ENCODE data around the gene KRTAP23-1. TPM values are rescaled to one million over a fixed set of nuclear protein-coding genes. Genes with fewer than 3 reads are reported as not detected.

Gene KRTAP23-1
- polyA plus RNA-seq, 2 of the 4 experiments (the other 2 are of a cell fraction), result not detected

Small RNA genes within 50 kb of the gene (small RNA-seq; reads per million reads assigned to genes)
- gene KRTAP23-1 (0 reads per million in 6 experiments), gene MIR4327 (0 reads per million in 6 experiments)

Other genes with a start within 250 kb of the KRTAP23-1 start
- gene CLDN17, start 181.8 kb downstream of the KRTAP23-1 start, polyA plus RNA-seq (2011; rRNA removed), result not detected in 2 replicates
- not detected in 3 replicates for gene CLDN17, start 181.8 kb downstream of the KRTAP23-1 start, polyA plus RNA-seq (2017; fragmentation: RNase III; extraction: RNeasy Plus Mini Kit Qiagen cat#74134 plus additional on column Dnase treatment)
- not detected in 2 replicates for gene CLDN8, start 132.5 kb downstream of the KRTAP23-1 start, polyA plus RNA-seq (2011; rRNA removed)
- gene CLDN8, start 132.5 kb downstream of the KRTAP23-1 start, polyA plus RNA-seq (2017; fragmentation: RNase III; extraction: RNeasy Plus Mini Kit Qiagen cat#74134 plus additional on column Dnase treatment), result not detected in 3 replicates
- gene KRTAP24-1, start 65.7 kb downstream of the KRTAP23-1 start, polyA plus RNA-seq (2011; rRNA removed), result not detected in 2 replicates
- gene KRTAP24-1, start 65.7 kb downstream of the KRTAP23-1 start, polyA plus RNA-seq (2017; fragmentation: RNase III; extraction: RNeasy Plus Mini Kit Qiagen cat#74134 plus additional on column Dnase treatment), result not detected in 3 replicates
- gene KRTAP25-1, start 59.1 kb downstream of the KRTAP23-1 start, polyA plus RNA-seq (2011; rRNA removed), result not detected in 2 replicates
- not detected in 3 replicates for gene KRTAP25-1, start 59.1 kb downstream of the KRTAP23-1 start, polyA plus RNA-seq (2017; fragmentation: RNase III; extraction: RNeasy Plus Mini Kit Qiagen cat#74134 plus additional on column Dnase treatment)
- not detected in 2 replicates for gene KRTAP26-1, start 28.3 kb downstream of the KRTAP23-1 start, polyA plus RNA-seq (2011; rRNA removed)
- gene KRTAP26-1, start 28.3 kb downstream of the KRTAP23-1 start, polyA plus RNA-seq (2017; fragmentation: RNase III; extraction: RNeasy Plus Mini Kit Qiagen cat#74134 plus additional on column Dnase treatment), result not detected in 3 replicates
- gene KRTAP27-1, start 10.9 kb downstream of the KRTAP23-1 start, polyA plus RNA-seq (2011; rRNA removed), result not detected in 2 replicates
- not detected in 3 replicates for gene KRTAP27-1, start 10.9 kb downstream of the KRTAP23-1 start, polyA plus RNA-seq (2017; fragmentation: RNase III; extraction: RNeasy Plus Mini Kit Qiagen cat#74134 plus additional on column Dnase treatment)
- gene KRTAP13-2, start 23.7 kb upstream of the KRTAP23-1 start, polyA plus RNA-seq (2011; rRNA removed), result not detected in 2 replicates
- not detected in 3 replicates for gene KRTAP13-2, start 23.7 kb upstream of the KRTAP23-1 start, polyA plus RNA-seq (2017; fragmentation: RNase III; extraction: RNeasy Plus Mini Kit Qiagen cat#74134 plus additional on column Dnase treatment)
- gene KRTAP13-1, start 47.4 kb upstream of the KRTAP23-1 start, polyA plus RNA-seq (2011; rRNA removed), result not detected in 2 replicates
- not detected in 3 replicates for gene KRTAP13-1, start 47.4 kb upstream of the KRTAP23-1 start, polyA plus RNA-seq (2017; fragmentation: RNase III; extraction: RNeasy Plus Mini Kit Qiagen cat#74134 plus additional on column Dnase treatment)
- gene KRTAP13-3, start 77.3 kb upstream of the KRTAP23-1 start, polyA plus RNA-seq (2011; rRNA removed), result not detected in 2 replicates
- not detected in 3 replicates for gene KRTAP13-3, start 77.3 kb upstream of the KRTAP23-1 start, polyA plus RNA-seq (2017; fragmentation: RNase III; extraction: RNeasy Plus Mini Kit Qiagen cat#74134 plus additional on column Dnase treatment)
- gene KRTAP13-4, start 81.6 kb upstream of the KRTAP23-1 start, polyA plus RNA-seq (2011; rRNA removed), result not detected in 2 replicates
- not detected in 3 replicates for gene KRTAP13-4, start 81.6 kb upstream of the KRTAP23-1 start, polyA plus RNA-seq (2017; fragmentation: RNase III; extraction: RNeasy Plus Mini Kit Qiagen cat#74134 plus additional on column Dnase treatment)
- gene KRTAP15-1, start 91.7 kb upstream of the KRTAP23-1 start, polyA plus RNA-seq (2011; rRNA removed), result not detected in 2 replicates
- gene KRTAP15-1, start 91.7 kb upstream of the KRTAP23-1 start, polyA plus RNA-seq (2017; fragmentation: RNase III; extraction: RNeasy Plus Mini Kit Qiagen cat#74134 plus additional on column Dnase treatment), result not detected in 3 replicates
- gene KRTAP19-1, start 131.8 kb upstream of the KRTAP23-1 start, polyA plus RNA-seq (2011; rRNA removed), result not detected in 2 replicates
- not detected in 3 replicates for gene KRTAP19-1, start 131.8 kb upstream of the KRTAP23-1 start, polyA plus RNA-seq (2017; fragmentation: RNase III; extraction: RNeasy Plus Mini Kit Qiagen cat#74134 plus additional on column Dnase treatment)
- gene KRTAP19-2, start 138.8 kb upstream of the KRTAP23-1 start, polyA plus RNA-seq (2011; rRNA removed), result not detected in 2 replicates
- not detected in 3 replicates for gene KRTAP19-2, start 138.8 kb upstream of the KRTAP23-1 start, polyA plus RNA-seq (2017; fragmentation: RNase III; extraction: RNeasy Plus Mini Kit Qiagen cat#74134 plus additional on column Dnase treatment)
- gene KRTAP19-3, start 143.4 kb upstream of the KRTAP23-1 start, polyA plus RNA-seq (2011; rRNA removed), result not detected in 2 replicates
- not detected in 3 replicates for gene KRTAP19-3, start 143.4 kb upstream of the KRTAP23-1 start, polyA plus RNA-seq (2017; fragmentation: RNase III; extraction: RNeasy Plus Mini Kit Qiagen cat#74134 plus additional on column Dnase treatment)
- gene KRTAP19-4, start 148.6 kb upstream of the KRTAP23-1 start, polyA plus RNA-seq (2011; rRNA removed), result not detected in 2 replicates
- gene KRTAP19-4, start 148.6 kb upstream of the KRTAP23-1 start, polyA plus RNA-seq (2017; fragmentation: RNase III; extraction: RNeasy Plus Mini Kit Qiagen cat#74134 plus additional on column Dnase treatment), result not detected in 3 replicates
- not detected in 2 replicates for gene KRTAP19-5, start 153.5 kb upstream of the KRTAP23-1 start, polyA plus RNA-seq (2011; rRNA removed)
- gene KRTAP19-5, start 153.5 kb upstream of the KRTAP23-1 start, polyA plus RNA-seq (2017; fragmentation: RNase III; extraction: RNeasy Plus Mini Kit Qiagen cat#74134 plus additional on column Dnase treatment), result not detected in 3 replicates
- gene KRTAP19-6, start 193.3 kb upstream of the KRTAP23-1 start, polyA plus RNA-seq (2011; rRNA removed), result not detected in 2 replicates
- gene KRTAP19-6, start 193.3 kb upstream of the KRTAP23-1 start, polyA plus RNA-seq (2017; fragmentation: RNase III; extraction: RNeasy Plus Mini Kit Qiagen cat#74134 plus additional on column Dnase treatment), result not detected in 3 replicates
- not detected in 2 replicates for gene KRTAP19-7, start 212.7 kb upstream of the KRTAP23-1 start, polyA plus RNA-seq (2011; rRNA removed)
- not detected in 3 replicates for gene KRTAP19-7, start 212.7 kb upstream of the KRTAP23-1 start, polyA plus RNA-seq (2017; fragmentation: RNase III; extraction: RNeasy Plus Mini Kit Qiagen cat#74134 plus additional on column Dnase treatment)
- not detected in 2 replicates for gene KRTAP22-2, start 241.8 kb upstream of the KRTAP23-1 start, polyA plus RNA-seq (2011; rRNA removed)
- gene KRTAP22-2, start 241.8 kb upstream of the KRTAP23-1 start, polyA plus RNA-seq (2017; fragmentation: RNase III; extraction: RNeasy Plus Mini Kit Qiagen cat#74134 plus additional on column Dnase treatment), result not detected in 3 replicates
- not detected in 2 replicates for gene KRTAP6-3, start 243.8 kb upstream of the KRTAP23-1 start, polyA plus RNA-seq (2011; rRNA removed)
- gene KRTAP6-3, start 243.8 kb upstream of the KRTAP23-1 start, polyA plus RNA-seq (2017; fragmentation: RNase III; extraction: RNeasy Plus Mini Kit Qiagen cat#74134 plus additional on column Dnase treatment), result not detected in 3 replicates